ENCODE data around the gene MEGF9.

GRCh38 chr9:120705174-120705573 lies 9.1 kb downstream of the MEGF9 start:
- TF ChIP-seq CTCF (IDR thresholded peaks at IDR 0.05; ENCODE audit: low read depth, low read length) (no peak), EZH2phosphoT487 (IDR thresholded peaks at IDR 0.05; ENCODE audit: low read depth) (no peak)
